Fibroblast of skin of right biceps (primary cell): ENCODE data around the gene SNPH.
A peak's percentile ranks its signal among the peaks of the same experiment; 100 is the strongest.

Source experiments
- DNase-seq: peaks from one replicate; pipeline ENCODE4 v3.0.0-alpha.2; 2013

The SNPH gene

GRCh38 chr20:1343446-1344124 lies 77.5 kb downstream of the SNPH start:
- peak; percentile 35 for DNase-seq

DNA sequence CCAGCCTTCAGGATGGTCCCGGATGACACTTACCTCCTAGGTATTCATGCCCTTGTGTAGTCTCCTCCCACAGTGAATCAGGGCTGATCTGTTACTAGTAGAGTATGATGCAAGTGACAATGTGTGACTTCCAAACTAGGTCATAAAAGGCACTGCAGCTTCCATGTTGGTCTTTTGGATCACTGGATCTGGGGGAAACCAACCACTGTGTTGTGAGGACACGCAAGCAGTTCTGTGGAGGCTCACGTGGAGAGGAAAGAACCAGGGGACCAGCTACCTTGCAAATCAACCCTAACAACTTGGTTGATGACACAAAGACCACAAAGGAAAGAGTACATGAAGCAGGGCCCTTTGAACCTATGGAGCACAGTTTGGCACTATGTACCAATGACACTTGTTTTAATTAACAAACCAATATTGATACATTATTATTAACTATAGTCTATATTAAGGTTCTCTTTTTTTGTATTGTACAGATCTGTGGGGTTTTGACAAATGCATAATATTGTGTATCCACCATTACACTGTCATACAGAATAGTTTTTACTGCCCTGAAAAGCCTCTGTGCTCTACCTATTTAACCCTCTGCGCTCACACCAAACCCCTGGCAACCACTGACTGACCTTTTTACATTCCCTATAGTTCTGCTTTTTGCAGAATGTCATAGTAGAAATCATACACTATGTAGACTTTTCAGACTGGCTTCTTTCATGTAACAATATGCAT lies 79.1 kb downstream of the SNPH start:
- DNase-seq = no peak

- DNase-seq = no peak
Measured at GRCh38 chr20:1345756-1346093, 79.6 kb downstream of the SNPH start.

DNA sequence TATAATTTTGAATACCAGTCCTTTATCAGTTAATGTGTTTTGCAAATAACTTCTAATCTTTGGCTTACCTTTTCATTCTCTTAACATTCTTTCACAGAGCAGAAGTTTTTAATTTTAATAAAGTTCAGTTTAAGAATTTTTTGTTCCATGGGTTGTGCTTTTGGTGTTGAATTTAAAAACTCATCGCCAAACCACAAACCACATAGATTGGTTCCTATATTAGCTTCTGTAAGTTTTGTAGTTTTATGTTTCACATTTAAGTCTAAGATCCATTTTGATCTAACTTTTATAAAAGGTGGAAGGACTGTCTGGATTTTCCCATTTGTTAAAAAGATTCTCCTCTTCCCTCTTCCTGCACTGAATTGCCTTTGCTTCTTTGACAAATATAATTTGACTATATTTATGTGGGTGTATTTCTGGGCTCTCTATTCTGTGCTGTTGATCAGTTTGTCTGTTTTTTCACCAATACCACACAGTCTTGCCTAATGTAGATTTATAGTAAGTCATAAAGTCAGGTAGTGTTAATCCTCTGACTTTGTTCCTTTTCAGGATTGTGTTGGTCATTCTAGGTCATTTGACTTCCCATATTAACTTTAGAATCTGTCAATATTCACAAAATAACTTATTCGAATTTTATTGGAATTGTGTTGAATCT lies 80.3 kb downstream of the SNPH start:
- DNase-seq = no peak

DNA sequence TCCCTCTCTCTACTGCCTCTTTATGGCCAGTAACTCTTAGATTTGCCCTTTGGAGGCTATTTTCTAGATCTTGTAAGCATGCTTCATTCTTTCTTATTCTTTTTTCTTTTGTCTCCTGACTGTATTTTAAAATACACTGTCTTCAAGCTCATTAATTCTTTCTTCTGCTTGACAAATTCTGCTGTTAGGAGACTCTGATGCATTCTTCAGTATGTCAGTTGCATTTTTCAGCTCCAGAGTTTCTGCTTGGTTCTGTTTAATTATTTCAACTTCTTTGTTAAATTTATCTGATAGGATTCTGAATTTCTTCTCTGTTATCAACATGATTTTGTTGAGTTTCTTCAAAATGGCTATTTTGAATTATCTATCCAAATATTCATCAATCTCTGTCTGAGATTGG lies 87.9 kb downstream of the SNPH start:
- no peak for DNase-seq

- DNase-seq = no peak
Measured at GRCh38 chr20:1357921-1358671, 92.0 kb downstream of the SNPH start.
